Prostate gland (tissue), 2 donors: ENCODE measurements around the gene SLC35F2. TPM values are rescaled to one million over a fixed set of nuclear protein-coding genes. Genes with fewer than 3 reads are reported as not detected.

Experiments
- DNase-seq: peaks from one replicate; pipeline ENCODE4 v3.0.0-alpha.2; 2019; ENCODE audit warnings: low spot score
- H3K27ac ChIP-seq, 2 donors: fragments of 200-600 bp; sonication (generic); 2 replicates each; pipeline ENCODE4 v1.5.1; 2017 to 2019
- H3K27me3 ChIP-seq: fragments of 200-600 bp; sonication (generic); replicated peaks from 2 replicates; pipeline ENCODE4 v1.5.1; 2019; ENCODE audit not compliant: insufficient read depth
- H3K36me3 ChIP-seq, 2 donors: fragments of 200-600 bp; sonication (generic); 1 replicate in 1 of 2; 2 replicates in 1 of 2; pipeline versions ENCODE4 v1.5.1 to v1.8.1; 2017 to 2019
- H3K4me1 ChIP-seq: fragments of 200-600 bp; sonication (generic); replicated peaks from 2 replicates; pipeline ENCODE4 v1.5.1; 2019
- H3K4me3 ChIP-seq, 2 donors: fragments of 200-600 bp; sonication (generic); 2 replicates each; pipeline ENCODE4 v1.5.1; 2017 to 2019
- H3K9me3 ChIP-seq: fragments of 200-600 bp; sonication (generic); 2 replicates; pipeline ENCODE4 v1.5.1; 2017
- POLR2A ChIP-seq: fragments of 450-650 bp; IDR thresholded peaks from one replicate; pipeline ENCODE4 v1.6.1; 2016; ENCODE audit warnings: antibody characterized with exemption, mild to moderate bottlenecking
- POLR2AphosphoS5 ChIP-seq: sonication (generic); formaldehyde crosslinking; IDR thresholded peaks from one replicate; pipeline ENCODE4 v1.6.1; 2017; ENCODE audit warnings: antibody characterized with exemption
- WGBS: methylation state at CpG from one replicate; pipeline ENCODE4 v1.1.5; 2018; 5-methylcytosine and 5-hydroxymethylcytosine counted together
- intact Hi-C: fragments of 100-400 bp; cut with DNase I; formaldehyde crosslinking; loops from one replicate; pipeline ENCODE4 v1.14.2; 2022
- total RNA-seq, 2 donors: library from RNA; depleted of rRNA; stranded (reverse); fragments of >200 nt; gene quantifications; one replicate each; pipeline ENCODE4 v1.1.0, GENCODE V29; 2016
- TF ChIP-seq, protein P1 (sequence below), 4 experiments: fragments of 200-600 bp in 2 of 4; fragments of 450-650 bp in 2 of 4; sonication (generic) in 2 of 4; IDR thresholded peaks; 1 replicate in 3 of 4; 2 replicates in 1 of 4; pipeline ENCODE4 v1.5.1; 2016 to 2019; ENCODE audit warnings: antibody characterized with exemption in 4 of 4, mild to moderate bottlenecking in 2 of 4, moderate library complexity in 2 of 4

Gene SLC35F2
- total RNA-seq, 2 donors from 2014 or later = 21.6 to 41.9 TPM

DNA sequence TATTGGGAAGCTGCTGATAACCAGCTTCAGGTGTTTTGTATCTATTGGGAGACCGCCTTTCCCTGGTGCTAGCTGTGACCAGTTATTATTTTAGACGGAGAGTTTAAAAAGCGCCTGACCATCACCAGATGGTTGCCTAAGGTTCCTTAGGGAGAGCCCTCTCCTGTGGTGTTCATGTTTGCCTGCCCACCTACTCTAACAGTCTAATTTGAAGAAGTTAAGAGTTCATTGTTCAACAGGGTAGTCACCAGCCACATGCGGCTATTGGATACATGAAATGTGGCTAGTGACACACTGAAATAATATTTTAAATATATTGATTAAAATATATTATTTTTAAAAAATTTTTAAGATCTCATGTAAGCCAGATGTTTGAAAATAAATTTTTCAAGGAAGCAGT, 75.5 kb downstream of the SLC35F2 start:
- no peaks in the 10 kb centered on the region for H3K27me3 ChIP-seq
- no peak overlapping the region for H3K27ac ChIP-seq
- H3K4me1 ChIP-seq = no peaks in the 10 kb centered on the region
- 97% methylated on average over 4 of the region's 4 CpGs for WGBS
- no peak for TF ChIP-seq POLR2A
- no peak for TF ChIP-seq POLR2AphosphoS5
- TF ChIP-seq, protein P1, sequence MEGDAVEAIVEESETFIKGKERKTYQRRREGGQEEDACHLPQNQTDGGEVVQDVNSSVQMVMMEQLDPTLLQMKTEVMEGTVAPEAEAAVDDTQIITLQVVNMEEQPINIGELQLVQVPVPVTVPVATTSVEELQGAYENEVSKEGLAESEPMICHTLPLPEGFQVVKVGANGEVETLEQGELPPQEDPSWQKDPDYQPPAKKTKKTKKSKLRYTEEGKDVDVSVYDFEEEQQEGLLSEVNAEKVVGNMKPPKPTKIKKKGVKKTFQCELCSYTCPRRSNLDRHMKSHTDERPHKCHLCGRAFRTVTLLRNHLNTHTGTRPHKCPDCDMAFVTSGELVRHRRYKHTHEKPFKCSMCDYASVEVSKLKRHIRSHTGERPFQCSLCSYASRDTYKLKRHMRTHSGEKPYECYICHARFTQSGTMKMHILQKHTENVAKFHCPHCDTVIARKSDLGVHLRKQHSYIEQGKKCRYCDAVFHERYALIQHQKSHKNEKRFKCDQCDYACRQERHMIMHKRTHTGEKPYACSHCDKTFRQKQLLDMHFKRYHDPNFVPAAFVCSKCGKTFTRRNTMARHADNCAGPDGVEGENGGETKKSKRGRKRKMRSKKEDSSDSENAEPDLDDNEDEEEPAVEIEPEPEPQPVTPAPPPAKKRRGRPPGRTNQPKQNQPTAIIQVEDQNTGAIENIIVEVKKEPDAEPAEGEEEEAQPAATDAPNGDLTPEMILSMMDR (IDR thresholded peaks at IDR 0.05) = no peak
- DNase-seq = no peak
- H3K9me3 ChIP-seq = no peaks in the 10 kb centered on the region
- H3K36me3 ChIP-seq = no peaks in the 10 kb centered on the region
- intact Hi-C loops = no loop called here
- no peak overlapping the region for H3K4me3 ChIP-seq

DNA sequence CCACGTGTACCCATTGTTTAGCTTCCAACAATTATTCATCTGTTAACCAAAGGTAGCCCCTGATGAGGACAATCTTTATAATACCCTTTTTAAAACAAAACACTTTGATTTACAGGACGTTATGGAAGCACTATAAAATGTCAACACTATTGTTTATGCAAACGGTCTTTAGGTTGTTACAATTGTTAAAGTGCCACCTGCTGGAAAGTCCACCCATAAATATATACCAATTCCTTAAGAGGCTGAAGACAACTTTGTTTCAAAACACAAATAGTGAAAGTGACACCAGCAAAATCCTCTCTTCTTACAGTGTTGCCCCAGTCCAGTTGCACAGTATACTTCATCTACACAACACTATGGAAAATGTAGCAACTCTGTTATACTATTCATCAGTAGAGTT, 77.8 kb downstream of the SLC35F2 start:
- intact Hi-C loops = no loop called here
- Histone ChIP-seq H3K9me3 (no peaks in the 10 kb centered on the region), H3K36me3 (no peaks in the 10 kb centered on the region), H3K4me3 (no peak overlapping the region), H3K27ac (no peak overlapping the region), H3K27me3 (no peaks in the 10 kb centered on the region), H3K4me1 (no peaks in the 10 kb centered on the region)
- WGBS = 23% methylated on average over 3 of the region's 3 CpGs
- TF ChIP-seq POLR2AphosphoS5 = no peak
- no peak for DNase-seq

DNA sequence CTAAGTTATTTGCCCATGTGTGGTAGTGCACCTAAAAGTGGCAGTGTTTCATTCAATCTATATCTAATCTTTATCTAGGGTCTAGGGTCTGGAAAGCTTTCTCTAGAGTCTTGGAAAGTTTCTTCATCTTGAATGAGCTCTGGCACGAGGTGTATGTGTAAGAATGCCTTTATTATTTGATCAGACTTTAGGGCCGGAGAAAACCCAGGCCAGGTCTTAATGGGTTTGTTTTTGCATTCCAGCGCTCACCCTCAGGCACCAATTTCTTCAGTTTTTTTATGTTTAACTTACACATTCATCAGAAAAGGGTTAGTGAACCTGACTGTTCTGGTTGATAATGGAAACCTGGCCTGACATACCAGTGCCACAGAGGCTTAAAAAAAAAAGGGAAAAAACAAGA, 78.5 kb downstream of the SLC35F2 start:
- H3K9me3 ChIP-seq = no peaks in the 10 kb centered on the region

DNA sequence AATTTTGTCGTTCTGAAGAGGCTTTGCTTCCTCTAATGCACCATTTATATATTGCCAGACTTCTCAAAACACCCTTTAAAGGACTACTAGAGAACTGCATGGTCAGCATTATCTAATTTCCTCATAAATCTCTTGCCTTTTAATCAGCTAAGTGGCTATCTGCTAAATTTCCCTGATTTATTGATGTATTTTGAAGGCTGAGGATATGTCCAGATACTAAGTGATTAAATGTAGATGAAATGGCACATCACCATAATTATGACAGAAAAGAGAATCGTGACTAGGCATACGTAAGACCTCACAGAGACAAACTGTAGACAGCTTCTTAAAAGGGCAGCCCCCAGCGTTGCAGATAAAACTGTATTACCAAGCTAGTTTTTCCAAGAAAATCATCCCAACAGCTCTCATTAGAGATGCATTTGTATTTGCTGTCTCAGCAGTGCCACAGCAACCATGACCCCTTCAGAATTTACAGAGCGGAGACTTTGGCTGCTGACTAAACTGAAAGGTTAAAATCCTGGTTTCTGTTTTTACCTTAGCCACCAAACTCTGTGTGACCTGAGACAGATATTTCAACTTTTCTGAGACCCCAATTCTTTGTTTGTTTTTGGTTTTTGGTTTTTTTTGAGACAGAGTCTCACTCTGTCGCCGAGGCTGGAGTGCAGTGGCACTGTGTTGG, 79.6 kb downstream of the SLC35F2 start:
- WGBS = 74% methylated on average over 7 of the region's 7 CpGs
- Histone ChIP-seq H3K9me3 (no peaks in the 10 kb centered on the region), H3K27ac (no peak overlapping the region), H3K27me3 (no peaks in the 10 kb centered on the region), H3K36me3 (no peaks in the 10 kb centered on the region), H3K4me3 (no peak overlapping the region), H3K4me1 (no peaks in the 10 kb centered on the region)
- intact Hi-C loops = no loop called here
- TF ChIP-seq, protein P1 (IDR thresholded peaks at IDR 0.05) = no peak
- TF ChIP-seq POLR2AphosphoS5 (no peak), POLR2A (no peak)
- no peak for DNase-seq

More for the DNA sequence above, 78.5 kb downstream of the SLC35F2 start:
- intact Hi-C loops = no loop called here
- Histone ChIP-seq H3K27me3 (no peaks in the 10 kb centered on the region), H3K27ac (no peak overlapping the region), H3K36me3 (no peaks in the 10 kb centered on the region), H3K4me3 (no peak overlapping the region), H3K4me1 (no peaks in the 10 kb centered on the region)
- TF ChIP-seq, protein P1 (IDR thresholded peaks at IDR 0.05) = no peak
- TF ChIP-seq POLR2A = no peak
- TF ChIP-seq POLR2AphosphoS5 = no peak
- DNase-seq = no peak
- WGBS = 16% methylated on average over 3 of the region's 3 CpGs

DNA sequence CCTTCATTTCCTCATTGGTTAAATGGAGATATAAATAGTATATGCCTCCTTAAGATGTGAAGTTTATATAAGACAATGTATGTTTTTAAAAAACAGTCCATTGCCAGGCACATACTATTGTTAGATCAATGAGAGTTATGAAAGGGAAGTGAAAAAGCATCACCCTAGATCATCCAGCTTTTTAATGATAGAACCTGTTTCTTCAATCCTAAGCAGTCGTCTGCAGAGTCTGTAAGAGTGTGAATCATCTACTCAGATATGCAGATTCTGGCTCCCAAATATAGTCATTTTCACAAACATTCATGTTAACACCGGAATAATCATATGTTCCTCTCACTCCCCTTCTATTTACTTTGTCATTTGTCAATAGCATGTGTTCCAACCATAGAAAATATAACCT, 81.5 kb downstream of the SLC35F2 start:
- no peak for TF ChIP-seq POLR2AphosphoS5
- TF ChIP-seq POLR2A = no peak
- no peak overlapping the region for H3K4me3 ChIP-seq
- H3K36me3 ChIP-seq = no peaks in the 10 kb centered on the region
- DNase-seq = no peak
- H3K9me3 ChIP-seq = no peaks in the 10 kb centered on the region
- H3K27ac ChIP-seq = no peak overlapping the region
- intact Hi-C loops = no loop called here
- H3K4me1 ChIP-seq = no peaks in the 10 kb centered on the region
- WGBS = 72% methylated on average over 2 of the region's 2 CpGs
- H3K27me3 ChIP-seq = no peaks in the 10 kb centered on the region

DNA sequence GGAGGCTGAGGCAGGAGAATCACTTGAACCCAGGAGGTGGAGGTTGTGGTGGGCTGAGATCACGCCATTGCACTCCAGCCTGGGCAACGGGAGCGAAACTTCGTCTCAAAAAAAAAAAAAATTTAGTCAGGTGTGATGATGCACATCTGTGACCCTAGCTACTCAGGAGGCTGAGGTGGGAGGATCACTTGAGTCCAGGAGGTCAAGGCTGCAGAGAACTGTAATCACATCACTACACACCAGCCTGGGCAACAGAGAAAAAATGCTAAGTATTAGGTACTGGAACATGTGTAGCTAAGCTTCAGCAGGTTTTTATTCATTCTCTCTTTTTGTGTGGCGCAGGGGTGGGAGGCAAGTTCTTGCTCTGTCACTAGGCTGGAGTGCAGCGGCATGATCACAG, 82.5 kb downstream of the SLC35F2 start:
- H3K27me3 ChIP-seq = no peaks in the 10 kb centered on the region
- H3K4me1 ChIP-seq = no peaks in the 10 kb centered on the region
- 96% methylated on average over 6 of the region's 6 CpGs for WGBS
- H3K36me3 ChIP-seq = no peaks in the 10 kb centered on the region
- intact Hi-C loops = no loop called here
- TF ChIP-seq POLR2AphosphoS5 (no peak), POLR2A (no peak)
- TF ChIP-seq, protein P1 (IDR thresholded peaks at IDR 0.05) = no peak
- H3K4me3 ChIP-seq = no peak overlapping the region
- DNase-seq = no peak
- no peaks in the 10 kb centered on the region for H3K9me3 ChIP-seq
- H3K27ac ChIP-seq = no peak overlapping the region
